GM12864 (cell line): ENCODE data around the gene GALNTL6.

ENCODE experiments used
- DNase-seq: peaks from one replicate; pipeline ENCODE4 v3.0.0-alpha.2; 2011; ENCODE audit warnings: low read depth
- H3K4me3 ChIP-seq: 2 replicates; pipeline ENCODE4 v1.5.1; 2011; ENCODE audit warnings: mild to moderate bottlenecking, low read depth, low read length, control low read depth
- CTCF ChIP-seq: IDR thresholded peaks from 2 replicates; pipeline ENCODE4 v1.5.1; 2011; ENCODE audit warnings: low read depth, mild to moderate bottlenecking, moderate library complexity, low read length, control low read depth, inconsistent platforms; ENCODE audit errors: missing control alignments

The GALNTL6 gene

GRCh38 chr4:172207258-172207657 is 394.1 kb downstream of the GALNTL6 start:
- no peak for DNase-seq
- no peak for TF ChIP-seq CTCF
- H3K4me3 ChIP-seq, result no peak overlapping the region

GRCh38 chr4:172207886-172208285 is 394.7 kb downstream of the GALNTL6 start:
- no peak for DNase-seq
- TF ChIP-seq CTCF, result no peak
- H3K4me3 ChIP-seq, result no peak overlapping the region

DNA sequence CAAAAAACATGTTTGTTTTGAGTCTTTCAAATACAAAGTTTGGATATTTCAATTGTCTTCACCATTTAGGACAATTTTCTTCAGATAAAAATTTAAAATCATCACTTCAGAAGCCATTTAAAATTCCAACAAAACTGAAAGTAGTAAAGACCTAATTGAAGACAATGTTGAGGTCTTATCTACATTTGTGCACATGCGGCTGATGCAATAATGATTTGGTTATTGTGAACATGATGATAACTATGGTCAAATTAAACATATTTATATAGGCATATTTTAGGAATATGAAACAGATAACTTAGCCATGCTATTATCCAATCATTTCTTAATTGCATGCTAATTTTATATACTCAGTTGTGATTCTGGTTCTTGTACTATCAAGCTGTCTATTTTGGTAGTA is 407.5 kb downstream of the GALNTL6 start:
- DNase-seq, result no peak
- H3K4me3 ChIP-seq, result no peak overlapping the region
- no peak for TF ChIP-seq CTCF

- no peak for DNase-seq
- no peak for TF ChIP-seq CTCF
- H3K4me3 ChIP-seq, result no peak overlapping the region
Observed at GRCh38 chr4:172225457-172225856, 412.3 kb downstream of the GALNTL6 start.

DNA sequence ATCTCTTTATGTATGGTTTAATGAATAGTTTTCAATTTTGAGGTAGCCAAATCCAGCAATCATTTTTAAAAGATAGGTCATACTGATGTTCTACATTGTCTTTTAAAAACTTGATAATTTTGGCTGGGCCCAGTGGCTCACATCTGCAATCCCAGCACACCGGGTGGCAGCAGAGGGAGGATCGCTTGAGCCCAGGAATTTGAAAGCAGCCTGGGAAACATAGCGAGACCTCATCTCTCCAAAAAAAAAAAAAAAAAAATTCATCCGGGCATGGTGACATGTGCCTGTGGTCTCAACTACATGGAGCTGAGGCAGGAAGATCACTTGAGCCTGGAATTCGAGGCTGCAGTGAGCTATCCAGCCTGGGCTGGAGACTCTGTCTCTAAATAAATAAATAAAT is 419.8 kb downstream of the GALNTL6 start:
- TF ChIP-seq CTCF, result no peak
- no peak overlapping the region for H3K4me3 ChIP-seq
- DNase-seq, result no peak

GRCh38 chr4:172243551-172243950 is 430.3 kb downstream of the GALNTL6 start:
- DNase-seq, result no peak
- TF ChIP-seq CTCF, result no peak
- H3K4me3 ChIP-seq, result no peak overlapping the region

DNA sequence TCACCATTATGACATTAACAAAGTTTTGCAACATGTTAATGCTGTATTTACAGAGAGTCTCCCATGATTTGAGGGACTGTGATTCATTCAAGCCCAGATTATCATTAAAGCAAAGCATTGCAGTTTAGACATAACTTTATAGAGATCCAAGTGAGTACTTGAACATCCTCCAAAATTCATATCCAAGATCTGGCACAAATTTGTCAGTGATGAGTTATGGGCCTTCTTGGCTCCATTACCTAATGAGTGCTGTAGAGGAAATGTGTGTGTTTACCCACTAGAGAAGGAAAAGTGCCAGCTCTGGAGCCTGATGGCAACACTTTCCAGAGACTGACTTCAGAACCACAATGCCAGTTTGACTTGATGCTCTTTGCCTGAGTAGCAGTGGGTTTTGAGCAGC is 432.3 kb downstream of the GALNTL6 start:
- no peak for TF ChIP-seq CTCF
- no peak overlapping the region for H3K4me3 ChIP-seq
- no peak for DNase-seq
